ENCODE measurements around the gene SPDYA.

SPDYA gene

GRCh38 chr2:28824870-28825269 is 14.2 kb downstream of the SPDYA start:
- DNase-seq (ENCODE audit: low read depth in 2 of 2) = no peak

- DNase-seq (ENCODE audit: low read depth in 2 of 2) = no peak
Measured at GRCh38 chr2:28828382-28828781, 17.7 kb downstream of the SPDYA start.

- DNase-seq (ENCODE audit: low read depth in 2 of 2) = no peak
Measured at GRCh38 chr2:28833740-28834470, 23.3 kb downstream of the SPDYA start.

- DNase-seq (ENCODE audit: low read depth in 2 of 2) = no peak
Measured at GRCh38 chr2:28835781-28836180, 25.1 kb downstream of the SPDYA start.

- DNase-seq (ENCODE audit: low read depth in 2 of 2) = no peak
Measured at GRCh38 chr2:28838971-28839370, 28.3 kb downstream of the SPDYA start.

- DNase-seq (ENCODE audit: low read depth in 2 of 2) = no peak
Measured at GRCh38 chr2:28842042-28842441, 31.4 kb downstream of the SPDYA start.

- no peak for DNase-seq (ENCODE audit: low read depth in 2 of 2)
Measured at GRCh38 chr2:28855193-28855592, 44.6 kb downstream of the SPDYA start.

GRCh38 chr2:28855977-28856376 is 45.3 kb downstream of the SPDYA start:
- DNase-seq (ENCODE audit: low read depth in 2 of 2) = no peak

GRCh38 chr2:28868611-28869010 is 58.0 kb downstream of the SPDYA start:
- DNase-seq (ENCODE audit: low read depth in 2 of 2) = no peak

- DNase-seq (ENCODE audit: low read depth in 2 of 2) = no peak
Measured at GRCh38 chr2:28869494-28870145, 59.0 kb downstream of the SPDYA start.

- peak; percentile 91 to 95 for DNase-seq (ENCODE audit: low read depth in 2 of 2)
Measured at GRCh38 chr2:28870146-28870891, 59.7 kb downstream of the SPDYA start, which contains the start of gene TRMT61B. Gene TRMT61B, minus strand, starts transcription at chr2:28870309. Its CDS starts 32 bp downstream, at chr2:28870277.

- no peak for DNase-seq (ENCODE audit: low read depth in 2 of 2)
Measured at GRCh38 chr2:28871620-28872019, 61.0 kb downstream of the SPDYA start.

- no peak for DNase-seq (ENCODE audit: low read depth in 2 of 2)
Measured at GRCh38 chr2:28880193-28880592, 69.6 kb downstream of the SPDYA start.

GRCh38 chr2:28893488-28893887 is 82.9 kb downstream of the SPDYA start:
- no peak for DNase-seq (ENCODE audit: low read depth in 2 of 2)

GRCh38 chr2:28894470-28895188 is 84.0 kb downstream of the SPDYA start, which contains the start of gene WDR43:
Gene WDR43, plus strand, starts transcription at chr2:28894667. Its CDS starts 32 bp downstream, at chr2:28894699.
- DNase-seq (ENCODE audit: low read depth in 2 of 2) = peak; percentile 92 to 94

GRCh38 chr2:28895189-28895893 is 84.7 kb downstream of the SPDYA start:
- DNase-seq (ENCODE audit: low read depth in 2 of 2) = peak in 1 of 2 donors; percentile 32

- no peak for DNase-seq (ENCODE audit: low read depth in 2 of 2)
Measured at GRCh38 chr2:28896906-28897305, 86.3 kb downstream of the SPDYA start.

GRCh38 chr2:28898048-28898447 is 87.4 kb downstream of the SPDYA start:
- no peak for DNase-seq (ENCODE audit: low read depth in 2 of 2)
